H9 (cell line): ENCODE measurements around the gene ARNT2. TPM values are rescaled to one million over a fixed set of nuclear protein-coding genes. Genes with fewer than 3 reads are reported as not detected.

Experiments used
- DNase-seq: peaks from one replicate; pipeline ENCODE4 v3.0.0-alpha.2; 2017
- H2AFZ ChIP-seq: one replicate; pipeline ENCODE4 v1.6.1; 2013; ENCODE audit warnings: mild to moderate bottlenecking, low read length, control low read depth, moderate library complexity
- H2AK5ac ChIP-seq: 2 replicates; pipeline ENCODE4 v1.6.1; 2013; ENCODE audit warnings: low read length, control low read depth, mixed read lengths; ENCODE audit not compliant: insufficient read length
- H2BK120ac ChIP-seq: one replicate; pipeline ENCODE4 v1.6.1; 2013; ENCODE audit warnings: low read depth, mild to moderate bottlenecking, low read length, control low read depth, inconsistent platforms; ENCODE audit not compliant: poor library complexity, severe bottlenecking
- H2BK12ac ChIP-seq: 2 replicates; pipeline ENCODE4 v1.6.1; 2013; ENCODE audit warnings: low read length, control low read depth, mixed read lengths, low read depth; ENCODE audit not compliant: insufficient read length
- H2BK15ac ChIP-seq: 2 replicates; pipeline ENCODE4 v1.6.1; 2013; ENCODE audit warnings: low read depth, low read length, control low read depth
- H2BK20ac ChIP-seq: one replicate; pipeline ENCODE4 v1.6.1; 2013; ENCODE audit warnings: low read depth, mild to moderate bottlenecking, low read length, control low read depth, inconsistent platforms; ENCODE audit not compliant: poor library complexity, severe bottlenecking
- H2BK5ac ChIP-seq: 2 replicates; pipeline ENCODE4 v1.6.1; 2013; ENCODE audit warnings: low read length, control low read depth, mixed read lengths; ENCODE audit not compliant: insufficient read length
- H3K14ac ChIP-seq: 2 replicates; pipeline ENCODE4 v1.6.1; 2013; ENCODE audit warnings: low read length, control low read depth; ENCODE audit not compliant: insufficient read depth
- H3K18ac ChIP-seq: 2 replicates; pipeline ENCODE4 v1.6.1; 2013; ENCODE audit warnings: low read depth, mild to moderate bottlenecking, mixed read lengths, low read length, control low read depth; ENCODE audit not compliant: insufficient read length
- H3K23ac ChIP-seq: 2 replicates; pipeline ENCODE4 v1.6.1; 2013; ENCODE audit warnings: low read length, control low read depth, mixed read lengths, low read depth; ENCODE audit not compliant: insufficient read length
- H3K23me2 ChIP-seq: 2 replicates; pipeline ENCODE4 v1.6.1; 2013; ENCODE audit warnings: low read depth, mild to moderate bottlenecking, mixed read lengths, low read length, control low read depth; ENCODE audit not compliant: insufficient read length, poor library complexity, severe bottlenecking
- H3K27ac ChIP-seq: 2 replicates; pipeline ENCODE4 v1.5.1; 2013; ENCODE audit warnings: low read length, control low read depth, mixed read lengths, low read depth; ENCODE audit not compliant: insufficient read length
- H3K27me3 ChIP-seq: 2 replicates; pipeline ENCODE4 v1.6.1; 2013; ENCODE audit warnings: low read length, control low read depth, inconsistent platforms; ENCODE audit not compliant: insufficient read depth
- H3K4ac ChIP-seq: 2 replicates; pipeline ENCODE4 v1.6.1; 2013; ENCODE audit warnings: low read depth, mild to moderate bottlenecking, control low read depth, inconsistent platforms, low read length, moderate library complexity
- H3K4me1 ChIP-seq: 2 replicates; pipeline ENCODE4 v1.6.1; 2013; ENCODE audit warnings: low read length, control low read depth, inconsistent platforms; ENCODE audit not compliant: insufficient read depth
- H3K4me2 ChIP-seq: 2 replicates; pipeline ENCODE4 v1.6.1; 2013; ENCODE audit warnings: low read length, control low read depth, mixed read lengths; ENCODE audit not compliant: insufficient read length, insufficient read depth
- H3K56ac ChIP-seq: 2 replicates; pipeline ENCODE4 v1.6.1; 2013; ENCODE audit warnings: low read depth, mild to moderate bottlenecking, mixed read lengths, low read length, control low read depth; ENCODE audit not compliant: insufficient read length
- H3K79me1 ChIP-seq: 2 replicates; pipeline ENCODE4 v1.6.1; 2013; ENCODE audit warnings: low read depth, mild to moderate bottlenecking, moderate library complexity, low read length, control low read depth, inconsistent platforms; ENCODE audit not compliant: insufficient read depth, poor library complexity, severe bottlenecking
- H3K79me2 ChIP-seq: 2 replicates; pipeline ENCODE4 v1.6.1; 2013; ENCODE audit warnings: low read length, control low read depth, inconsistent platforms; ENCODE audit not compliant: insufficient read depth
- H3K9ac ChIP-seq: 2 replicates; pipeline ENCODE4 v1.6.1; 2013; ENCODE audit warnings: low read length, control low read depth, mixed read lengths; ENCODE audit not compliant: insufficient read length; ENCODE audit errors: extremely low read depth
- H3K9me3 ChIP-seq: one replicate; pipeline ENCODE4 v1.6.1; 2013; ENCODE audit warnings: low read depth, low read length, inconsistent platforms; ENCODE audit not compliant: control insufficient read depth
- H3T11ph ChIP-seq: one replicate; pipeline ENCODE4 v1.6.1; 2013; ENCODE audit warnings: mild to moderate bottlenecking, low read length, control low read depth, inconsistent platforms
- H4K20me1 ChIP-seq: one replicate; pipeline ENCODE4 v1.6.1; 2013; ENCODE audit not compliant: control insufficient read depth, insufficient read length, insufficient read depth
- H4K5ac ChIP-seq: 2 replicates; pipeline ENCODE4 v1.6.1; 2013; ENCODE audit warnings: low read depth, mild to moderate bottlenecking, mixed read lengths, low read length, control low read depth; ENCODE audit not compliant: insufficient read length
- H4K8ac ChIP-seq: replicated peaks from 2 replicates; pipeline ENCODE4 v1.6.1; 2013; ENCODE audit warnings: low read length, control low read depth, mixed read lengths, low read depth; ENCODE audit not compliant: insufficient read length
- H4K91ac ChIP-seq: 2 replicates; pipeline ENCODE4 v1.6.1; 2013; ENCODE audit warnings: low read depth, mild to moderate bottlenecking, moderate library complexity, mixed read lengths, low read length, control low read depth; ENCODE audit not compliant: insufficient read length
- H3K27ac Mint-ChIP-seq, 3 experiments: 2 replicates in 2 of 3; 3 replicates in 1 of 3; pipeline ENCODE4 v1.8.0; 2020 to 2021; ENCODE audit warnings: mixed read lengths in 3 of 3, mild to moderate bottlenecking in 1 of 3, moderate library complexity in 1 of 3
- H3K27me3 Mint-ChIP-seq: 2 replicates; pipeline ENCODE4 v1.8.0; 2021; ENCODE audit warnings: low read depth, mild to moderate bottlenecking, moderate library complexity, mixed read lengths
- H3K36me3 Mint-ChIP-seq, 3 experiments: 2 replicates in 2 of 3; 3 replicates in 1 of 3; pipeline ENCODE4 v1.8.0; 2020 to 2021; ENCODE audit warnings: low read depth in 3 of 3, mixed read lengths in 3 of 3; ENCODE audit not compliant: insufficient read depth in 1 of 3
- H3K4me1 Mint-ChIP-seq, 2 experiments: 2 replicates each; pipeline ENCODE4 v1.8.0; 2020; ENCODE audit warnings: mixed read lengths in 2 of 2
- H3K4me3 Mint-ChIP-seq, 2 experiments: 2 replicates in 1 of 2; 3 replicates in 1 of 2; pipeline ENCODE4 v1.8.0; 2020 to 2021; ENCODE audit warnings: mild to moderate bottlenecking in 2 of 2, mixed read lengths in 2 of 2, moderate library complexity in 1 of 2
- H3K9me3 Mint-ChIP-seq, 2 experiments: 2 replicates in 1 of 2; 3 replicates in 1 of 2; pipeline ENCODE4 v1.8.0; 2020; ENCODE audit warnings: mild to moderate bottlenecking in 2 of 2, mixed read lengths in 2 of 2, moderate library complexity in 1 of 2
- WGBS: extraction: QIAGEN DNeasy Blood & Tissue Kit; methylation state at CpG from one replicate; pipeline ENCODE4 v1.1.7; 2013; ENCODE audit warnings: missing lambda C conversion rate, low lambda C conversion rate, mixed read lengths; ENCODE audit not compliant: insufficient read length; ENCODE audit errors: extremely low coverage; 5-methylcytosine and 5-hydroxymethylcytosine counted together
- total RNA-seq: library from RNA; stranded (reverse); gene quantifications from 2 replicates; pipeline ENCODE4 v1.2.1, GENCODE V29; 2021
- TF ChIP-seq, protein P1 (sequence below): fragments of 200-600 bp; sonication (generic); conservative IDR thresholded peaks from 3 replicates; pipeline ENCODE4 v1.8.0; 2021; ENCODE audit warnings: antibody characterized with exemption, mild to moderate bottlenecking

Gene ARNT2
- total RNA-seq, 1 experiment from 2014 or later = 10.5 TPM

DNA sequence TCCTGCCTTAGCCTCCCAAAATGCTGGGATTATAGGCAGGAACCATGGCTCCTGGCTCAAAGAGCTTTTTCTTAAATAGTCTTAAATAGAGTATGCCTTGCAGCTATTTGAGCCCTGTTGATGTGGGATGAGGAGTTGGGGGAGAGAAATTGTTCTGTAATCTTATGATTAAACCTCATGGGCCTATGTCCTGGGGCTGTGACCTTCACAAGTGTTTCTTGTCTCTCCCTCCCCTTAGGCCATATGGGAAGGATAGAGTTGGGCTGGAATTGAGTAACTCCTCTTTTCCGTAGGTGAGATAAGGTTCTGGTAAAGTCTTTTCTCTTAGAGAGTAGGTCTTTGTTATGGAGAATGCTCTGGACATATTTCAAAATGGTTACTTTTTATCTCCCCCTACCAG is 114.3 kb downstream of the ARNT2 start:
- no peak overlapping the region for H3K9ac ChIP-seq
- H2BK15ac ChIP-seq = no peak overlapping the region
- H3K4me1 ChIP-seq = no peaks in the 10 kb centered on the region
- no peaks in the 10 kb centered on the region for H3K9me3 ChIP-seq
- H3K14ac ChIP-seq = no peak overlapping the region
- no peaks in the 10 kb centered on the region for H3K23me2 ChIP-seq
- H4K91ac ChIP-seq = no peak overlapping the region
- H3K4me2 ChIP-seq = no peak overlapping the region
- Mint-ChIP-seq H3K27me3 (no peaks in the 10 kb centered on the region), H3K27ac (no peak overlapping the region; a peak in 1 of 7 replicates), H3K9me3 (peaks cover 3 to 7% of the 10 kb centered on the region in 2 experiments; a peak in 3 of 5 replicates), H3K4me1 (no peaks in the 10 kb centered on the region), H3K4me3 (no peak overlapping the region), H3K36me3 (peaks cover 0 to 23% (median 2%) of the 10 kb centered on the region in 3 experiments; a peak in 5 of 7 replicates)
- no peak overlapping the region for H3T11ph ChIP-seq
- no peaks in the 10 kb centered on the region for H4K20me1 ChIP-seq
- no peak overlapping the region for H2BK12ac ChIP-seq
- H2BK20ac ChIP-seq = no peak overlapping the region
- H3K27ac ChIP-seq = no peak overlapping the region
- DNase-seq = no peak
- no peak overlapping the region for H2BK120ac ChIP-seq
- TF ChIP-seq, protein P1, sequence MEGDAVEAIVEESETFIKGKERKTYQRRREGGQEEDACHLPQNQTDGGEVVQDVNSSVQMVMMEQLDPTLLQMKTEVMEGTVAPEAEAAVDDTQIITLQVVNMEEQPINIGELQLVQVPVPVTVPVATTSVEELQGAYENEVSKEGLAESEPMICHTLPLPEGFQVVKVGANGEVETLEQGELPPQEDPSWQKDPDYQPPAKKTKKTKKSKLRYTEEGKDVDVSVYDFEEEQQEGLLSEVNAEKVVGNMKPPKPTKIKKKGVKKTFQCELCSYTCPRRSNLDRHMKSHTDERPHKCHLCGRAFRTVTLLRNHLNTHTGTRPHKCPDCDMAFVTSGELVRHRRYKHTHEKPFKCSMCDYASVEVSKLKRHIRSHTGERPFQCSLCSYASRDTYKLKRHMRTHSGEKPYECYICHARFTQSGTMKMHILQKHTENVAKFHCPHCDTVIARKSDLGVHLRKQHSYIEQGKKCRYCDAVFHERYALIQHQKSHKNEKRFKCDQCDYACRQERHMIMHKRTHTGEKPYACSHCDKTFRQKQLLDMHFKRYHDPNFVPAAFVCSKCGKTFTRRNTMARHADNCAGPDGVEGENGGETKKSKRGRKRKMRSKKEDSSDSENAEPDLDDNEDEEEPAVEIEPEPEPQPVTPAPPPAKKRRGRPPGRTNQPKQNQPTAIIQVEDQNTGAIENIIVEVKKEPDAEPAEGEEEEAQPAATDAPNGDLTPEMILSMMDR = no peak
- H4K5ac ChIP-seq = no peak overlapping the region
- no peak overlapping the region for H4K8ac ChIP-seq
- H3K18ac ChIP-seq = no peak overlapping the region
- H2AK5ac ChIP-seq = no peak overlapping the region
- no peak overlapping the region for H3K4ac ChIP-seq
- H3K27me3 ChIP-seq = no peaks in the 10 kb centered on the region
- H2AFZ ChIP-seq = no peak overlapping the region
- H2BK5ac ChIP-seq = no peak overlapping the region
- WGBS = no CpG with 5 or more reads among the region's 1 CpG
- H3K23ac ChIP-seq = no peak overlapping the region
- no peaks in the 10 kb centered on the region for H3K79me2 ChIP-seq
- no peaks in the 10 kb centered on the region for H3K79me1 ChIP-seq
- no peak overlapping the region for H3K56ac ChIP-seq
